Astrocyte of the cerebellum (primary cell): ENCODE measurements around the gene AXIN2.
A peak's percentile ranks its signal among the peaks of the same experiment; 100 is the strongest.

Source experiments
- DNase-seq: peaks from one replicate; pipeline ENCODE4 v3.0.0-alpha.2; 2011; ENCODE audit warnings: low read depth
- H3K4me3 ChIP-seq: 2 replicates; pipeline ENCODE4 v1.5.1; 2011; ENCODE audit warnings: mild to moderate bottlenecking, low read depth, low read length, moderate library complexity
- in situ Hi-C: cut with HindIII; loops from 2 replicates; pipeline ENCODE4 v1.10.0; 2017; ENCODE audit warnings: low sequenced_read_pairs
- TF ChIP-seq, protein P1 (sequence below): IDR thresholded peaks from 2 replicates; pipeline ENCODE4 v1.5.1; 2012; ENCODE audit warnings: low read length, low read depth, moderate library complexity, mild to moderate bottlenecking; ENCODE audit errors: missing control alignments

The AXIN2 gene

DNA sequence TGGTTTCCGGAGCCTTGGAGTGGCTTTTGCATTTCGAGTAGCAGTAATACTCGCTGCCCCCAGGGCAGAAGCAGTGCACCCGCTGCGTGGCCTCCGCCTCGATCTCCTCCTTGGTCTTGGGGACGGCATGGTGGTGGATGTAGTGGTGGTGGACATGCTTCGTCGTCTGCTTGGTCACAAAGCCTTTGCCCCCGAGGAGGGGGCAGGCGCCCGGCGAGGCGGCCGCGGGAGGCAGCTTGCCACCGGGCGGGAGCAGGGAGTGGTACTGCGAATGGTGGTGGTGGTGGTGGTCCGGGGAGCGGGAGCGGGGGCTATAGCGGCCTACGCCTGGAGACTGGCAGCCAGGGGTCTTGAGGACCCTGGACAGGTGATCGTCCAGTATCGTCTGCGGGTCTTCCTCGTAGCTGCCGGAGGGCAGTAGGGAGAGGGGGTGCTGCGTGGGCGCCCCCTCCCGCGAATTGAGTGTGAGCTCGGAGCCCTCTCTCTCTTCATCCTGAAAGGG, 24.1 kb downstream of the AXIN2 start:
- DNase-seq: no peak
- TF ChIP-seq, protein P1, sequence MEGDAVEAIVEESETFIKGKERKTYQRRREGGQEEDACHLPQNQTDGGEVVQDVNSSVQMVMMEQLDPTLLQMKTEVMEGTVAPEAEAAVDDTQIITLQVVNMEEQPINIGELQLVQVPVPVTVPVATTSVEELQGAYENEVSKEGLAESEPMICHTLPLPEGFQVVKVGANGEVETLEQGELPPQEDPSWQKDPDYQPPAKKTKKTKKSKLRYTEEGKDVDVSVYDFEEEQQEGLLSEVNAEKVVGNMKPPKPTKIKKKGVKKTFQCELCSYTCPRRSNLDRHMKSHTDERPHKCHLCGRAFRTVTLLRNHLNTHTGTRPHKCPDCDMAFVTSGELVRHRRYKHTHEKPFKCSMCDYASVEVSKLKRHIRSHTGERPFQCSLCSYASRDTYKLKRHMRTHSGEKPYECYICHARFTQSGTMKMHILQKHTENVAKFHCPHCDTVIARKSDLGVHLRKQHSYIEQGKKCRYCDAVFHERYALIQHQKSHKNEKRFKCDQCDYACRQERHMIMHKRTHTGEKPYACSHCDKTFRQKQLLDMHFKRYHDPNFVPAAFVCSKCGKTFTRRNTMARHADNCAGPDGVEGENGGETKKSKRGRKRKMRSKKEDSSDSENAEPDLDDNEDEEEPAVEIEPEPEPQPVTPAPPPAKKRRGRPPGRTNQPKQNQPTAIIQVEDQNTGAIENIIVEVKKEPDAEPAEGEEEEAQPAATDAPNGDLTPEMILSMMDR: no peak
- in situ Hi-C loops: no loop called here
- H3K4me3 ChIP-seq: no peak overlapping the region

DNA sequence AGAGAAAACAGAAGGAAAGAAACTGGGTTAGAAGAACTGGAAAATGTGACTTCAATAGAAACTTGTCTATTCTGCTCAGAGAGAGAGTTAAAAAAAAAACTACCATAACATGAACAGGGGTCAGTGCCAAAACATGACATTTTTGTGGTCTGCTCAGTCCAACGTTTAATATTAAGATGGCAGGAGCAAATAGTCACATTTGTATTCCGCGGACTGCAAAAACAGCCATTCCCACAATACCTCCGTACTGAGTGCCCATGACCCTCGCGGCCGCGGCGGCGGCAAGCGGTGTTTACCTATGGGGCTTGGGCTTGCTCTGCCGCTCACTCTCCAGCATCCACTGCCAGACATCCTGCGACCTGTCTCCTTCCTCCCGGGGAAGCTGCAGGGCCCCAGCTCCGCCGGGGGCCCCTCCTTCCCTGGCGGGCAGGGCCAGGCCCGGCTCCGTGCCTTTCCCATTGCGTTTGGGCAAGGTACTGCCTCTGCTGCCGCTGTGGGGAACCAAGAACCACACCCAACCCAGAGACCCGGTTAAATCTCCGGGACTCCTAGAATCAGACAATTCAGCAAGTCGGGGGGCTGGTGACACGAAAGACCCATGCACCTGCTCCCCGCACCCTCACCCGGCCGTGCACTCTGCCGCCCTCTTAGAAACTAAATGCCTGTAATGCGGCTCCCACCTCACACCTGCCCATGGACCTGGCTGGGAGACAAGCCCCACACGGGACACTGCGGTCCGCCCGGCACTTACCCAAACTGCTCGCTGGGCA, 24.7 kb downstream of the AXIN2 start:
- TF ChIP-seq, protein P1: no peak
- peak; percentile 82 for DNase-seq
- in situ Hi-C loops: no loop called here
- H3K4me3 ChIP-seq: no peak overlapping the region

DNA sequence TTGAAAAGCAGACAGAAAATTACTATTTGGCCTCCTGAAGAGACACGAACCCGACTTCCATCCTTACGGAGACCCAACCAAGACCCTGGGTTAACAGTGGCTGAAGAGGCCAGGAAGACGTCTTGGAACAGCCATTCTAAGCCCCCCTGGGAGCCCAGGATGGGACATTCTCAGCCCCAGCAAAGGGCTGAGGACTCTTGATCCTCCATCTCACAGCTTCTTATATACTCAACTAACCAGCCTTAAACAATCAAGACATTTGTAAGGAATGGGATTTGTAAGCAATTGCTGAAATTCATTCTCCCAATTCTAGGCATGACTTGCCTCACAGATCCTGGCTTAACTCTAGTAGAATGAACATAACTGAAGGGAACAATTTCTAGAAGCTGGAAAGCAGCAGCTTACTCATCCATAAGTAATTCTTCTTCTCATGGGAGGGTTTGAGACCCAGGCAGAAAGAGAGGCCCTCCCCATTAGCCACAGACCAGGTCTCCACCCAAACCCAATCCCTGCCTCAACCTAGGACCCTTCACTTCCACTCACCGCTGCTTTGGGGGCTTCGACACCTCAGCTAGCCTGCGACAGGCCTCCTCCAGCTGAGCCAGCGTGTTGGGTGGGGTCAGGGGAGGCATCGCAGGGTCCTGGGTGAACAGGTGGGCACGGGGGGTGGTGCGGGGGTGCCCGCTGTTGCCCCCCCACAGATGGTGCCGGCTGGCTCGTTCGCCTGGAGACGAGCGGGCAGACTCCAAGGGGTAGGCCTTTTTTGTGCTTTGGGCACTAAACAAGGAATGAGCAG, 25.5 kb downstream of the AXIN2 start:
- no peak for DNase-seq
- TF ChIP-seq, protein P1: no peak
- in situ Hi-C loops: no loop called here
- no peak overlapping the region for H3K4me3 ChIP-seq

DNA sequence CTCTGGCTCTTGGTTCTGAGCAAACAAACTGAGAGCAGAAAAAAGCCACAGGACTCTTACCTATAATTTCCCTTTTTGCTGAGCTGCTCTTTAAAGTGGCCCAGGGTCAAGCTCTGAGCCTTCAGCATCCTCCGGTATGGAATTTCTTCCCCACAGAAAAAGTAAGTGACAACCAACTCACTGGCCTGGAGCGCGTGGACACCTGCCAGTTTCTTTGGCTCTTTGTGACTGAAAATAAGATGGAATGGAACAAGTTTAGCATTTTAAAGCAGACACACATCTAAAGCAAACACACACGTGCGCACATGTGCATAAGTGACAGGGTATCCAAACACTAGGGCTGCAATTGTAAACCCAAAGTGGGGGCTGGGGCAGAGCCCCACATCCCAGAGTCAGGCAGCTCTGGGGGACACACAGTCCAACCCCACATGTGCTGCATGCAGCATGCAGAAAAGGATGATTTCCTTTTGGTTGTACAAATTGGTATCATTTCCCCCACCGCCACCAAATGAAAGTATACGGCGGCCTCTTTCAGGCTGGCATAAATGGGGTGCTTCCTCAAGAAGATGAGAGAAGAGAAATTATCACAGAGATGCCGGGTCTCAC, 27.5 kb downstream of the AXIN2 start:
- DNase-seq: no peak
- H3K4me3 ChIP-seq: no peak overlapping the region
- TF ChIP-seq, protein P1: no peak
- in situ Hi-C loops: no loop called here

DNA sequence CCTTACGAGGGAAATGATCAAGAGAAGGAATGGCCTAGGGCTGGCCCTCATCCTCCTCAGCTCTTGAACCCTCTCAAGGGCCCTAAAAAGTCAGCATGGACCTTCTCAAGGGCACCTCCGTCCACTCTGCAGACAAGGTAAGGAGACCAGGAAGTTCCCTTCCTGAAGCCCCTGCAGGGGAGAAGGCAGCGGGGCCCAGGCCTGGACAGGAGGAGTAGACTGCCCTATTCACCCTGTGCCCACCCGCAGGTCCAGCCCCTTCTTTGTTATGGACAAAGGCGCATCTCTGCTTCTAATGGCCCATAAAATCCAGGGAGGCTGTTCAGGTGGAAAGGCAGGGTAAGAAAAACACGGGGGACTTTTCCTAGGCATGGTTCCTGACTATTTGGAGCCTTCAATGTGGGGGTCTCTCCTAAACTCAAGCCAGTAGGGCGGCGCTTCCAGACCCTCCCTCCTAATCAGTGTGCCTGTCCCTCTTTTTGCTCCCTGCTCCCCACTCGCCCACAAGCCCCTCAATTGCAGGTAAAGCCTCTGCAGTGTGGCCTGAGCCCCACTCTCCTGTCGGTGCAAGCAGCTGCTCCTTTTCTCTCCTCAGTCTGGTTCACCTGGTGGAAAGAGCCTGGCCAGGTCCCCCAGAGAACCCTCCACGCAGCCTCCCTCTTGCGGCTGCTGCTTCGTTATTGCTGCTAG, 28.2 kb downstream of the AXIN2 start:
- H3K4me3 ChIP-seq: no peak overlapping the region
- in situ Hi-C loops: no loop called here
- no peak for DNase-seq
- TF ChIP-seq, protein P1: no peak
